ENCODE data around the gene BPIFB3. TPM values are rescaled to one million over a fixed set of nuclear protein-coding genes. Genes with fewer than 3 reads are reported as not detected.
"Not testable (repeated sequence)": the region's sequence is repeated elsewhere in the genome, so short reads cannot be mapped to it uniquely, and the experiment has no call there.

BPIFB3 gene
- total RNA-seq, 2 donors from 2014 or later: not detected

GRCh38 chr20:33108661-33109060 lies 55.0 kb downstream of the BPIFB3 start:
- no peak for DNase-seq (ENCODE audit: low spot score)
- H3K36me3 ChIP-seq: no peaks in the 10 kb centered on the region
- H3K27ac ChIP-seq: no peak overlapping the region
- no peaks in the 10 kb centered on the region for H3K27me3 ChIP-seq (replicated peaks; ENCODE audit: insufficient read depth)
- ATAC-seq (ENCODE audit: insufficient number of reproducible peaks, low FRiP score, low read depth): no peak
- no peaks in the 10 kb centered on the region for H3K4me1 ChIP-seq (ENCODE audit: control insufficient read depth in 1 of 2, low read depth in 2 of 2)
- no peak for TF ChIP-seq CTCF (IDR thresholded peaks at IDR 0.05)
- no peaks in the 10 kb centered on the region for H3K9me3 ChIP-seq
- no peak overlapping the region for H3K4me3 ChIP-seq

- DNase-seq (ENCODE audit: low spot score) (no peak), ATAC-seq (ENCODE audit: insufficient number of reproducible peaks, low FRiP score, low read depth) (no peak)
- Histone ChIP-seq H3K36me3 (no peaks in the 10 kb centered on the region), H3K9me3 (no peaks in the 10 kb centered on the region), H3K27me3 (replicated peaks; ENCODE audit: insufficient read depth) (no peaks in the 10 kb centered on the region), H3K4me3 (no peak overlapping the region), H3K27ac (no peak overlapping the region), H3K4me1 (ENCODE audit: control insufficient read depth in 1 of 2, low read depth in 2 of 2) (no peaks in the 10 kb centered on the region)
- no peak for TF ChIP-seq CTCF (IDR thresholded peaks at IDR 0.05)
These were observed 56.6 kb downstream of the BPIFB3 start for GRCh38 chr20:33110147-33110825.

GRCh38 chr20:33111306-33111705 lies 57.6 kb downstream of the BPIFB3 start:
- no peak overlapping the region for H3K27ac ChIP-seq
- DNase-seq (ENCODE audit: low spot score): no peak

GRCh38 chr20:33112547-33113386 lies 59.1 kb downstream of the BPIFB3 start:
- Histone ChIP-seq H3K9me3 (no peaks in the 10 kb centered on the region), H3K36me3 (no peaks in the 10 kb centered on the region), H3K4me1 (ENCODE audit: control insufficient read depth in 1 of 2, low read depth in 2 of 2) (no peaks in the 10 kb centered on the region), H3K27me3 (replicated peaks; ENCODE audit: insufficient read depth) (no peaks in the 10 kb centered on the region), H3K4me3 (no peak overlapping the region), H3K27ac (no peak overlapping the region)
- no peak for DNase-seq (ENCODE audit: low spot score)
- no peak for TF ChIP-seq CTCF (IDR thresholded peaks at IDR 0.05)
- no peak for ATAC-seq (ENCODE audit: insufficient number of reproducible peaks, low FRiP score, low read depth)

More at GRCh38 chr20:33111306-33111705, 57.6 kb downstream of the BPIFB3 start:
- no peaks in the 10 kb centered on the region for H3K4me1 ChIP-seq (ENCODE audit: control insufficient read depth in 1 of 2, low read depth in 2 of 2)
- no peak overlapping the region for H3K4me3 ChIP-seq
- H3K9me3 ChIP-seq: no peaks in the 10 kb centered on the region
- no peak for TF ChIP-seq CTCF (IDR thresholded peaks at IDR 0.05)
- H3K27me3 ChIP-seq (replicated peaks; ENCODE audit: insufficient read depth): no peaks in the 10 kb centered on the region
- no peaks in the 10 kb centered on the region for H3K36me3 ChIP-seq
- ATAC-seq (ENCODE audit: insufficient number of reproducible peaks, low FRiP score, low read depth): no peak

- H3K4me1 ChIP-seq (ENCODE audit: control insufficient read depth in 1 of 2, low read depth in 2 of 2): no peaks in the 10 kb centered on the region
- H3K36me3 ChIP-seq: no peaks in the 10 kb centered on the region
- no peaks in the 10 kb centered on the region for H3K9me3 ChIP-seq
- no peak overlapping the region for H3K4me3 ChIP-seq
- DNase-seq (ENCODE audit: low spot score): no peak
- no peak overlapping the region for H3K27ac ChIP-seq
- TF ChIP-seq CTCF (IDR thresholded peaks at IDR 0.05): no peak
- no peak for ATAC-seq (ENCODE audit: insufficient number of reproducible peaks, low FRiP score, low read depth)
- H3K27me3 ChIP-seq (replicated peaks; ENCODE audit: insufficient read depth): no peaks in the 10 kb centered on the region
These were observed 59.7 kb downstream of the BPIFB3 start for GRCh38 chr20:33113387-33113908.

- H3K27ac ChIP-seq; H3K9me3 ChIP-seq; ATAC-seq (ENCODE audit: insufficient number of reproducible peaks, low FRiP score, low read depth); DNase-seq (ENCODE audit: low spot score); H3K36me3 ChIP-seq; H3K27me3 ChIP-seq (replicated peaks; ENCODE audit: insufficient read depth); H3K4me3 ChIP-seq; H3K4me1 ChIP-seq (ENCODE audit: control insufficient read depth in 1 of 2, low read depth in 2 of 2): not testable (repeated sequence)
These were observed 61.8 kb downstream of the BPIFB3 start for GRCh38 chr20:33115501-33115900.

All from thoracic aorta (tissue), 2 donors.